IPS-NIHi11 (cell line): Measurements from ENCODE around the gene ANOS1.
"Not testable (repeated sequence)": the region's sequence is repeated elsewhere in the genome, so short reads cannot be mapped to it uniquely, and the experiment has no call there.

ENCODE experiments used
- DNase-seq: peaks from one replicate; pipeline ENCODE4 v3.0.0; 2012; ENCODE audit warnings: mixed read lengths, low spot score

Gene ANOS1, protein sequence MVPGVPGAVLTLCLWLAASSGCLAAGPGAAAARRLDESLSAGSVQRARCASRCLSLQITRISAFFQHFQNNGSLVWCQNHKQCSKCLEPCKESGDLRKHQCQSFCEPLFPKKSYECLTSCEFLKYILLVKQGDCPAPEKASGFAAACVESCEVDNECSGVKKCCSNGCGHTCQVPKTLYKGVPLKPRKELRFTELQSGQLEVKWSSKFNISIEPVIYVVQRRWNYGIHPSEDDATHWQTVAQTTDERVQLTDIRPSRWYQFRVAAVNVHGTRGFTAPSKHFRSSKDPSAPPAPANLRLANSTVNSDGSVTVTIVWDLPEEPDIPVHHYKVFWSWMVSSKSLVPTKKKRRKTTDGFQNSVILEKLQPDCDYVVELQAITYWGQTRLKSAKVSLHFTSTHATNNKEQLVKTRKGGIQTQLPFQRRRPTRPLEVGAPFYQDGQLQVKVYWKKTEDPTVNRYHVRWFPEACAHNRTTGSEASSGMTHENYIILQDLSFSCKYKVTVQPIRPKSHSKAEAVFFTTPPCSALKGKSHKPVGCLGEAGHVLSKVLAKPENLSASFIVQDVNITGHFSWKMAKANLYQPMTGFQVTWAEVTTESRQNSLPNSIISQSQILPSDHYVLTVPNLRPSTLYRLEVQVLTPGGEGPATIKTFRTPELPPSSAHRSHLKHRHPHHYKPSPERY

DNA sequence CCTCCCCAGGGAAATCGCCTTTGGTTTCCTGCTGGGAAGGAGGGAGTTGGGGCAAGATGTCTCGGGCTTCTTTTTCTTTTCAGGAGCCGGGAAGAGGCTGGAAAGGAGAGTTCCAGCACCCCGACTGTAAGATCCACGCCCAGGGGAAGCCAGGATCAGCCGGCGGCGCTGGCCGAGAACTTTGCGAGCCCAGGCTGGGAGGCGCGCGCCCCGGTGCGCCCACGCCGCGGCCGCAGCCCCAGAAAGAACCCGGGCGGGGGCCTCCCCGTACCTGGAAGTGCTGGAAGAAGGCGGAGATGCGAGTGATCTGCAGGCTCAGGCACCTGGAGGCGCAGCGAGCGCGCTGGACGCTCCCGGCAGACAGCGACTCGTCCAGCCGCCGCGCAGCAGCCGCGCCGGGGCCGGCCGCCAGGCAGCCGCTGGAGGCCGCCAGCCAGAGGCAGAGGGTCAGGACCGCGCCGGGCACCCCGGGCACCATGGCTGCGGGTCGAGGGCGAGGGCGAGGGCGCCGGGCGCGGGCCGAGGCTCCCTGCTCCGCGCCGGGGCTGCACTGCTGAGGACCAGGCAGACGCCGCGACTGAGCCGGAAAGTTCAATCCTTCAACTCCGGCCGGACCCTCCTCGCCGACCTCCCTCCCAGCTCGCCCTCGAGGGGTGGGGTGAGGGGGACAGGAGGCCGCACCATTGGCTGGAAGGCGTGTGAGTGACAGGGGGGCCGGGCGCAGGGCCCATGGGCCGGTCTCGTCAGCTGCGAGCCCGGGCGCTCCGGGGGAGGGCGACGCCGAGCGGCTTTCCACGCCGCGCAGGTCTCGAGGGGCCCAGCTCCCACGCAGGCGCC is at the start of gene ANOS1:
TSS of gene ANOS1 (minus strand) at position 579 of the 837 bp plus-strand sequence. CDS start at position 478, 101 bp downstream.
- no peak for DNase-seq

- DNase-seq, result no peak
Measured at GRCh38 chrX:8773117-8773516, 41.2 kb upstream of the ANOS1 start.

- no peak for DNase-seq
Measured at GRCh38 chrX:8760021-8760420, 28.1 kb upstream of the ANOS1 start.

DNA sequence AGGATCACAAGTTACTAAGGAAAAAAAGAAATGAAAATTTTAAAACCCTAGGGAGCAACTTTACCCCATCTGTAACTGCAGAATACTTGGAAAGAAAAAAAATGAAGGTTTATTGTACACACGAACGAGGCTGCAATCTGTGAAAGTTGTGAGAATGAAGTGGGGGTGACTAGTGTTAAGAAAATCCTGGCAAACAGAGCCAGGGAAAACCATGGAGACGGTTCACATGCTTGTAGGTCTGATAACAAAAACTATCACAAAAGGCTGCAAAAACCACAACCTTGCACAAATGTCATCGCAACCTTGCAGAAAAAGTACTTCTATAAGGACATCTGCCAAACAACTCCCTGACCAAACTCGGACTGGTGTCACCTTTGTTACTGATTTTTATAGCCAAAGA is 26.8 kb upstream of the ANOS1 start:
- DNase-seq, result not testable (repeated sequence)

GRCh38 chrX:8757609-8758389 is 25.9 kb upstream of the ANOS1 start:
- DNase-seq, result not testable (repeated sequence)

DNA sequence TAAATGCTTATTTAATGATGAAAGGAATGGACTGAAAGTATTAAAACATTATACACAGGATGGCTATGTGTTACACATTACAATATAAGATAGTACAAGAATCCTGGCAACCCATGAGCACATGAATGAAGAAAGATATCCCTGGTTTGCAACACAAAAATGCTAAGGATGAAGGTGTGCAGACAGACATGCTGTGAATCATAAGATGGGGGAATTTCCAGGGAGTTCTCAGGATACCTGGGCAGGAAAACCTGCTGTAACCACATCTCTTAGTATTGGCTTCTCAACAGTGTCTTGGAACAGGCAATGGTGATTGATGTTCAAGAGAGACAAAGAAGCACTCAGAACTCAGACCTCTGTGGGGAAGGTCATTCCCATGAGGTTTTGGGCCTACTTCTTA is 23.9 kb upstream of the ANOS1 start:
- DNase-seq, result no peak

DNA sequence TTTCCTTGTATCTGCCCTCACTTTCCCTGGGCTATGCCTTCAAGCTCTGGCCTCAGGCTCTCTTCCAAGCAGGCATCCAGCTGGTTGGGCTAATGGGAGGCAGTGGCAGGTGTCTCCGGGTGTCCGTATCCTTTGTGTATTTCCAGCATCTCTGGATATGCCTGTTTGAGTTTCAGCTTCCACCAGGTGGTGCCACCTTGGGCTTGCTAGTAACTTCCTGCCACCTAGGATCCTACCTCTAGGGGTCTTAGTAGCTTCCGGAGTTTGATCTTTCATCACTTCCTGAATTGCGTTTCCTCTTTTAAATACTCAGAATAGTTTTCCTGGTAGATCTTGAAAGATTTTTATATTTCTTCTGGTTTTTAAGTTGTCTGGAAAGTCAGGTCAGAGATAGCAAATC is 23.2 kb upstream of the ANOS1 start:
- DNase-seq, result peak; percentile 19

DNA sequence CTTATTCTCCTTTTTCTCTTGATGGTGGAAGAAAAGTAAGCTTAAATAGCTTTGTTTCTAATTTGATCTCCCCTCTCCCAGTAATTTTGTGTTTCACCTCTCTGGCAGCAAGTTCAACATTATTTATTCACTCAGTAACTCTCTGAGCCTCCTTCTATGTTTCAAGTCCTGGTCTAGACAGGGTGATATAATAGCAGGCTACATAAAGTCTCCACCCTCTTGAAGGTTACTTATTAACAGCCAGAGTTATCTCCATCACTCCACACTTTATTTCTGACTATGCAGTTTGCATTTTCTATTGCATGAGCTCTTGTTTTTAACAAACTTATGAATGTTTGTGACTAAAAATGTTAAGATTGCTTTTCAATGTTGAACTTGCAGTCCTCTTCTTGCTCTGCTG is 17.8 kb upstream of the ANOS1 start:
- no peak for DNase-seq

- DNase-seq, result peak; percentile 28
Measured at GRCh38 chrX:8748855-8749254, 16.9 kb upstream of the ANOS1 start.

DNA sequence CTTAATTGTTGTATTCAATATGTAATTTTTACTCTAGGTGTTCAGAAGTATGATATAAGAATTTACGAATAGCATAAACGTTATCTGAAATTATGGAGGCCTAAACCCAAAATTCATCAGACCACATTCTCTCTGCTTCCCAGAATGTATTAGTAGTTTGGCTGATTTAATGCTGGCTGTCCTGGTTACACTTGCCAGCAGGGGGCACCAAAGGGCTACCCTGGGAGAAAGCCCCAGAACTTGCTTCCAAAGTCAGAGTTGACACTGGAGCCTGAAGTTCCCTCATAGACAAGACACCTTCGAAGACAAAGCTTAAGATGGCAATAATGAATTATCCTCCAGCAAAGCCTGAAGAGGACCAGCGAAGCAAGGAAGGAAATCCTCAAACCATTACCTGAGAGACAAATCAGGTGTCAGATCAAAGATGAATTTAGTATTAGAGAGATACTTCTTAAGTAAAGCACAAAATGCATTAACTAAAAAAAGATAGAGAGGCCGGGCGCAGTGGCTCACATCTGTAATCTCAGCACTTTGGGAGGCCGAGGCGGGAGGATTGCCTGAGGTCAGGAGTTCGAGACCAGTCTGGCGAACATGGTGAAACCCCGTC is 11.3 kb upstream of the ANOS1 start:
- peak; percentile 38 for DNase-seq

DNA sequence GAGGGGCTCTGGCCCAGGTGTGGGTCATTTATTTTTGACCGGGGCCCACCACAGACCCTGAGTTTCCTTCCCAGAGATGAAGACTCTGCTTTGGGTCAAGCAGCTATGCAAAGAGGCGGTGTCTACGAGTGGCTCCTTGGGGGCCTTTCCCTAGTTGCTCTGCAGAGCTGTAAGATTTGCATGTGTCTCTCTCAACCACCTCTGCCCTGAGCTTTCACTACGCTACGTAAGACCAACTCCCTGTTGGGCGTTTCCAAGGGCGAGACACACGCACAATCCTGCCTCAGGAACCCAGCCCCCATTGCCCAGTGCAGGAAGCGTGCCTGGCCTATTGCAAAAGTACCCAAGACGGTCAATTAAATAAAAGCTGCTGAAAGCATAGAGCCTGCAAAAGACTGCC is 10.0 kb upstream of the ANOS1 start:
- no peak for DNase-seq

- no peak for DNase-seq
Measured at GRCh38 chrX:8738588-8739189, 6.8 kb upstream of the ANOS1 start.

- no peak for DNase-seq
Measured at GRCh38 chrX:8737883-8738282, 5.9 kb upstream of the ANOS1 start.

- no peak for DNase-seq
Measured at GRCh38 chrX:8730812-8731558, 952 bp downstream of the ANOS1 start.

DNA sequence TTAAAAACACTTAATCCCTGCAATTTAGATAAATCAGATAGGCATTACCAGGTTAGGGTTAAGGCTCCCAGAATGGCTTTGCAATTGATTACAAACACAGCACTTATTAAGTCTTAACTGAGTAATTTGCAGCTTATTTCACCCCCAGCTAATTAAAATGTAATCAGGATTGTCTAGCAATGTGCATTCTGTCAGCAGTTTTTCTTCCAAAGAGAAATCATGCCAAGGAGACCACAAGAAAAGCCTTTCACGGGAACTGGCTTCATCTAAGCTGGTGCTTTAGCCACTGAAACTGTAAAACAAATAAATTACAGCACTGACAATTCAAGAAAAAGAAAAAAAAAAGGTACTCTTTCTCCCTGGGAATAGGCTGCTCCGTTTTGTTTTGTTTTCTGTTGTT is 2.1 kb downstream of the ANOS1 start:
- no peak for DNase-seq

DNA sequence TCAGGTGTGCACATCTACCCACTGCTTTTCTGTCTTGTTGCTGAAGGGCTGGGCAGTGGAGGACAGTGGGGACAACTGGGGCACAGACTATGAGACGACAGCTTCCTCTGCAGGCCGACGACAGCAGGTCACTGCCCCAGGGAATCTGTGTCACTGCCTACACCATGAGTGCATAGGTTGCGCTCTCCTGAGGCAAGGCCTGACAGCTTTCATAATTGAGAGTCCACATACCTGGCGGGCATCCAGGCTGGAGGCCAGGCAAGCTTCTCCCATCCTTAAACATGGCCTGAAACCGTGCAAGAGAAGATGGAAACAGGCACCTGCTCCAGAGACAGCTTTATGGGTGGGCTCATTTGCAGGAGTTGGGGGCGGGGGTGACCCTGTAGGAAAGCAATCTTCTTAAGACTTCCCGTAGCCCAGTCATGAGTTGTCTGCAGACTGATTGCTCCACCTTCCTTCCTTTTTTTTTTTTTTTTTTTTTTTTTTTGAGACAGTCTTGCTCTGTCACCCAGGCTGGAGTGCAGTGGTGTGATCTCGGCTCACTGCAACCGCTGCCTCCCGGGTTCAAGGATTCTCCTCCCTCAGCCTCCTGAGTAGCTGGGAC is 2.9 kb downstream of the ANOS1 start:
- DNase-seq, result no peak

- DNase-seq, result no peak
Measured at GRCh38 chrX:8726031-8726652, 5.8 kb downstream of the ANOS1 start.

DNA sequence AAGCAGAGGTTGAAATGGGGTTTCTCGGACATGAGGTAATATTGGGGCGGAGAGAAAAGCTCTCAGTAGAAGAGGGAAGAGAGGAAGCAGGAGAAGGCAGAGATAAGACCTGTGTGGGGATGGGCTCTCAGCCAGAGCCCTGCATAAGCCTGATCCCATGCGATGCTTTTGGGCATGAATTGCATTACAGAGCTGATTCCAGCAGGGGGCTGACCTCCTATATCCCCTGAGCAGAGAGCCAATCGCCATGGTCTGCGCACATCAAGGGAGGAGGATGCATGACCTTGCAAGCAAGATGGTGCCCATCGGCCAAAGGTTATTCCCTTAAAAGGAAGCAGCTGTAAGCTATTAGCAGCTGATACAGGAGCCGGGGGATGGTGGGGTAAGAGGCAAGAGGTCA is 7.6 kb downstream of the ANOS1 start:
- DNase-seq, result no peak

DNA sequence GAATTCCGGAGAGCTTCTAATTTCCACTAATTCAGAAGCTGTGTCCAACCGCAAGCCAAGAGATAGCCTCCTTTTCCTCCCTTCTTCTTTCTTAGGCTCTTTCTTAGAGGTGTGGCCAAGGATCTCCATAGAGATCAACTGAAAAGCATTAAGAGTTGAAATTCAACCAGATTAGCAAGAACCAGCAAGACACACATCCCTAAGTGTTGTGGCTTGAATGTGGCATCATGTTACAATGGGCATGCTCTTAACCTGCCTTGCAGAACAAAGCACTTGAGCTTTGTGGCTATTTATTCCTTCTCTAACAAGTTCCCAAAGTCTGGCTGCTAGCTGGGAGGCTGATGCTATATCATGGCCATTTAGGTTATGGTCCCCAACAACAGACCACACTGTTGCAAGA is 10.4 kb downstream of the ANOS1 start:
- DNase-seq, result no peak
